IMR-90 (cell line): ENCODE data around the gene ANKRD63. TPM values are rescaled to one million over a fixed set of nuclear protein-coding genes. Genes with fewer than 3 reads are reported as not detected.

ENCODE experiments used
- ATAC-seq: fragments of 200-7000 bp; cut with Tn5 transposase; 2 replicates; pipeline ENCODE4 v1.9.1; 2020; ENCODE audit warnings: low read depth, mild to moderate bottlenecking, moderate library complexity
- BruUV-seq: library from RNA; stranded (reverse); fragments of 400-500 nt; replicated peaks from 2 replicates; lab custom pipeline; 2021; lab: Mats Ljungman, UMichigan
- CTCF ChIA-PET: fragments of 300-600 bp; formaldehyde crosslinking; extraction: SDS; loops from one replicate; lab custom pipeline; 2021; ENCODE audit warnings: antibody characterized with exemption; lab: Yijun Ruan, JAX
- POLR2A ChIA-PET: fragments of 300-600 bp; sonication (Branson Sonifier 250); formaldehyde crosslinking; loops from one replicate; lab custom pipeline; 2022; ENCODE audit warnings: antibody characterized with exemption; ENCODE audit not compliant: unreplicated experiment; lab: Charles Lee
- DNase-seq: peaks from one replicate; pipeline ENCODE4 v3.0.0; 2013
- H2AFZ ChIP-seq: replicated peaks from 2 replicates; pipeline ENCODE3; 2013; ENCODE audit warnings: low read length, mild to moderate bottlenecking; ENCODE audit not compliant: poor library complexity
- H2AK5ac ChIP-seq: 2 replicates; pipeline ENCODE4 v1.6.1; 2013; ENCODE audit warnings: low read depth, low read length, inconsistent platforms
- H2AK9ac ChIP-seq: replicated peaks from 2 replicates; pipeline ENCODE3; 2013; ENCODE audit warnings: mild to moderate bottlenecking, low read depth, low read length, moderate library complexity; ENCODE audit not compliant: poor library complexity
- H2BK120ac ChIP-seq: 2 replicates; pipeline ENCODE4 v1.6.1; 2013; ENCODE audit warnings: low read depth, low read length, inconsistent platforms
- H2BK15ac ChIP-seq: 3 replicates; pipeline ENCODE4 v1.6.1; 2013; ENCODE audit warnings: low read depth, low read length, inconsistent platforms
- H2BK20ac ChIP-seq: 2 replicates; pipeline ENCODE4 v1.6.1; 2013; ENCODE audit warnings: low read depth, mild to moderate bottlenecking, inconsistent platforms, low read length, moderate library complexity
- H2BK5ac ChIP-seq: 2 replicates; pipeline ENCODE4 v1.6.1; 2013; ENCODE audit warnings: mild to moderate bottlenecking, low read depth, low read length, inconsistent platforms; ENCODE audit not compliant: poor library complexity, severe bottlenecking
- H3K14ac ChIP-seq: replicated peaks from 2 replicates; pipeline ENCODE4 v1.6.1; 2013; ENCODE audit warnings: low read depth, low read length, inconsistent platforms
- H3K18ac ChIP-seq: 2 replicates; pipeline ENCODE4 v1.6.1; 2013; ENCODE audit warnings: low read depth, low read length, control low read depth
- H3K23ac ChIP-seq: 2 replicates; pipeline ENCODE4 v1.6.1; 2013; ENCODE audit warnings: low read depth, low read length, inconsistent platforms
- H3K27ac ChIP-seq: 2 replicates; pipeline ENCODE4 v1.5.1; 2013; ENCODE audit warnings: mild to moderate bottlenecking, control low read depth, low read length; ENCODE audit not compliant: insufficient read depth
- H3K27me3 ChIP-seq: 2 replicates; pipeline ENCODE4 v1.6.1; 2013; ENCODE audit warnings: low read length; ENCODE audit not compliant: control insufficient read depth, insufficient read depth
- H3K36me3 ChIP-seq: 2 replicates; pipeline ENCODE4 v1.6.1; 2013; ENCODE audit warnings: low read length, mixed read lengths; ENCODE audit not compliant: control insufficient read depth, insufficient read depth
- H3K4ac ChIP-seq: 2 replicates; pipeline ENCODE4 v1.6.1; 2013; ENCODE audit warnings: low read depth, low read length, inconsistent platforms
- H3K4me1 ChIP-seq: 2 replicates; pipeline ENCODE4 v1.6.1; 2013; ENCODE audit warnings: low read length, mixed read lengths; ENCODE audit not compliant: control insufficient read depth, insufficient read depth
- H3K4me2 ChIP-seq: 2 replicates; pipeline ENCODE4 v1.6.1; 2013; ENCODE audit warnings: low read depth, mild to moderate bottlenecking, control low read depth, low read length, moderate library complexity
- H3K4me3 ChIP-seq: 2 replicates; pipeline ENCODE4 v1.5.1; 2013; ENCODE audit warnings: low read depth, mild to moderate bottlenecking, control low read depth, low read length, moderate library complexity; ENCODE audit not compliant: insufficient read depth
- H3K56ac ChIP-seq: 2 replicates; pipeline ENCODE4 v1.6.1; 2013; ENCODE audit warnings: low read length, inconsistent platforms; ENCODE audit not compliant: insufficient read depth; ENCODE audit errors: extremely low read depth
- H3K79me1 ChIP-seq, 2 experiments: 2 replicates each; pipeline ENCODE4 v1.6.1; 2013; ENCODE audit warnings: low read length in 2 of 2, inconsistent platforms in 1 of 2, low read depth in 1 of 2
- H3K9ac ChIP-seq: 2 replicates; pipeline ENCODE4 v1.6.1; 2013; ENCODE audit warnings: low read depth, low read length, control low read depth
- H3K9me1 ChIP-seq: 2 replicates; pipeline ENCODE4 v1.6.1; 2013; ENCODE audit warnings: low read length, inconsistent platforms; ENCODE audit not compliant: insufficient read depth
- H3K9me3 ChIP-seq: 2 replicates; pipeline ENCODE4 v1.6.1; 2013; ENCODE audit warnings: low read length; ENCODE audit not compliant: control insufficient read depth, insufficient read depth
- H4K20me1 ChIP-seq: 2 replicates; pipeline ENCODE4 v1.6.1; 2013; ENCODE audit warnings: low read length, inconsistent platforms; ENCODE audit not compliant: insufficient read depth
- H4K5ac ChIP-seq: 2 replicates; pipeline ENCODE4 v1.6.1; 2013; ENCODE audit warnings: mild to moderate bottlenecking, low read depth, low read length, control low read depth
- H4K8ac ChIP-seq, 2 experiments: 2 replicates each; pipeline ENCODE4 v1.6.1; 2013; ENCODE audit warnings: low read depth in 2 of 2, low read length in 2 of 2, control low read depth in 1 of 2, inconsistent platforms in 1 of 2
- H4K91ac ChIP-seq: 2 replicates; pipeline ENCODE4 v1.6.1; 2013; ENCODE audit warnings: low read depth, low read length, inconsistent platforms; ENCODE audit not compliant: insufficient read depth
- BHLHE40 ChIP-seq: fragments of 150-350 bp; IDR thresholded peaks from 2 replicates; pipeline ENCODE4 v1.6.1; 2016; ENCODE audit warnings: mild to moderate bottlenecking, low read depth, low read length
- CEBPB ChIP-seq: IDR thresholded peaks from 2 replicates; pipeline ENCODE4 v1.6.1; 2012; ENCODE audit warnings: low read depth, low read length, improper control_type of control experiment
- CHD1 ChIP-seq: IDR thresholded peaks from 2 replicates; pipeline ENCODE4 v1.6.1; 2012; ENCODE audit warnings: low read depth, low read length, improper control_type of control experiment
- CTCF ChIP-seq: conservative IDR thresholded peaks from 2 replicates; pipeline ENCODE4 v1.5.1; 2012; ENCODE audit warnings: mild to moderate bottlenecking, low read depth, low read length, improper control_type of control experiment
- ELK1 ChIP-seq: fragments of 150-350 bp; IDR thresholded peaks from 2 replicates; pipeline ENCODE4 v1.6.1; 2016; ENCODE audit warnings: low read depth, mild to moderate bottlenecking, low read length, moderate library complexity, borderline replicate concordance
- FOS ChIP-seq: fragments of 150-350 bp; IDR thresholded peaks from 2 replicates; pipeline ENCODE4 v1.6.1; 2016; ENCODE audit warnings: low read depth, low read length
- MAFK ChIP-seq: IDR thresholded peaks from 2 replicates; pipeline ENCODE4 v1.6.1; 2012; ENCODE audit warnings: low read depth, low read length, improper control_type of control experiment
- MAZ ChIP-seq: IDR thresholded peaks from 2 replicates; pipeline ENCODE4 v1.6.1; 2012; ENCODE audit warnings: low read depth, mild to moderate bottlenecking, low read length, improper control_type of control experiment, moderate library complexity, borderline replicate concordance
- MXI1 ChIP-seq: IDR thresholded peaks from 2 replicates; pipeline ENCODE4 v1.6.1; 2012; ENCODE audit warnings: low read depth, mild to moderate bottlenecking, low read length, moderate library complexity, borderline replicate concordance
- NFE2L2 ChIP-seq: fragments of 150-350 bp; IDR thresholded peaks from 2 replicates; pipeline ENCODE4 v1.6.1; 2016; ENCODE audit warnings: low read depth, mild to moderate bottlenecking, low read length
- POLR2A ChIP-seq: IDR thresholded peaks from 2 replicates; pipeline ENCODE4 v1.6.1; 2012; ENCODE audit warnings: mild to moderate bottlenecking, low read depth, low read length
- RAD21 ChIP-seq: IDR thresholded peaks from 2 replicates; pipeline ENCODE4 v1.6.1; 2012; ENCODE audit warnings: low read length, improper control_type of control experiment
- RCOR1 ChIP-seq: IDR thresholded peaks from 2 replicates; pipeline ENCODE4 v1.6.1; 2012; ENCODE audit warnings: mild to moderate bottlenecking, low read length, improper control_type of control experiment; ENCODE audit not compliant: insufficient replicate concordance
- RFX5 ChIP-seq: IDR thresholded peaks from 2 replicates; pipeline ENCODE4 v1.8.0; 2012; ENCODE audit warnings: low read depth, mild to moderate bottlenecking, low read length, moderate library complexity
- SMC3 ChIP-seq: fragments of 150-350 bp; IDR thresholded peaks from 2 replicates; pipeline ENCODE4 v1.6.1; 2016; ENCODE audit warnings: low read depth, mild to moderate bottlenecking, antibody characterized with exemption, low read length, moderate library complexity
- USF2 ChIP-seq: fragments of 150-350 bp; IDR thresholded peaks from 2 replicates; pipeline ENCODE4 v1.6.1; 2017; ENCODE audit warnings: mild to moderate bottlenecking, antibody characterized with exemption, low read length, low read depth
- WGBS, 2 experiments: methylation state at CpG; one replicate each; pipeline versions ENCODE4 v1.1.5 to v1.1.7; 2013; ENCODE audit warnings: missing lambda C conversion rate in 2 of 2; ENCODE audit not compliant: insufficient read length in 1 of 2; ENCODE audit errors: extremely low coverage in 2 of 2; 5-methylcytosine and 5-hydroxymethylcytosine counted together
- dilution Hi-C: fragments of 300-500 bp; cut with HindIII; formaldehyde crosslinking; loops from one replicate; pipeline ENCODE4 v1.14.3; 2018; ENCODE audit warnings: low sequenced_read_pairs; ENCODE audit not compliant: unreplicated experiment
- in situ Hi-C: fragments of 300-500 bp; cut with MboI; formaldehyde crosslinking; loops from 3 replicates; pipeline ENCODE4 v1.14.3; 2019; ENCODE audit warnings: low sequenced_read_pairs, inconsistent platforms, mixed read lengths
- intact Hi-C: fragments of 100-400 bp; cut with micrococcal nuclease; formaldehyde crosslinking; loops from 2 replicates; pipeline ENCODE4 v1.10.0; 2022
- polyA plus RNA-seq, 3 experiments: library from polyadenylated mRNA; depleted of rRNA; stranded (reverse); fragments of >200 nt; gene quantifications; 2 replicates each; pipeline ENCODE4 v1.2.3, GENCODE V29; 2012; ENCODE audit warnings: low replicate concordance in 1 of 3
- total RNA-seq: library from RNA; depleted of rRNA; stranded (reverse); fragments of >200 nt; gene quantifications from 2 replicates; pipeline ENCODE4 v1.2.3, GENCODE V29; 2012

The ANKRD63 gene
- total and polyA plus RNA-seq, 2 of the 4 experiments (the other 2 are of a cell fraction), result not detected

GRCh38 chr15:40305281-40305680 is 22.4 kb upstream of the ANKRD63 start:
- intact Hi-C loops (no loop called here), in situ Hi-C loops (no loop called here), dilution Hi-C loops (no loop called here)
- Histone ChIP-seq H3K4me3 (no peak overlapping the region), H2BK120ac (no peak overlapping the region), H3K4ac (no peak overlapping the region), H3K14ac (no peak overlapping the region), H3K36me3 (no peaks in the 10 kb centered on the region), H3K27ac (no peak overlapping the region), H2AK9ac (no peak overlapping the region), H3K56ac (no peak overlapping the region), H4K8ac (no peak overlapping the region), H3K9me3 (peaks cover 4% of the 10 kb centered on the region), H3K23ac (no peak overlapping the region), H3K4me2 (no peak overlapping the region), H2BK15ac (no peak overlapping the region), H2BK5ac (no peak overlapping the region), H4K5ac (no peak overlapping the region), H3K18ac (no peak overlapping the region), H3K9me1 (no peaks in the 10 kb centered on the region), H4K20me1 (no peaks in the 10 kb centered on the region), H3K27me3 (peaks cover 56% of the 10 kb centered on the region), H2AFZ (no peak overlapping the region), H4K91ac (no peak overlapping the region), H3K4me1 (peaks cover 6% of the 10 kb centered on the region), H2AK5ac (no peak overlapping the region), H3K79me1 (no peaks in the 10 kb centered on the region), H3K9ac (no peak overlapping the region), H2BK20ac (no peak overlapping the region)
- WGBS, 2 experiments, result 60% methylated on average over 1 of the region's 4 CpGs; no CpG with 5 or more reads in 1 of the 2 experiments
- no TSS peak for BruUV-seq
- ChIA-PET CTCF (interaction anchor here (1.0 kb wide), 1 partner anchor 14 kb away, joined by 3 read pairs; no protein-coding TSS in a partner anchor), POLR2A (no interaction called here)
- ATAC-seq (no peak), DNase-seq (no peak)
- TF ChIP-seq RCOR1 (no peak), CEBPB (no peak), CHD1 (no peak), USF2 (no peak), BHLHE40 (no peak), SMC3 (no peak), CTCF (no peak), MAFK (no peak), RFX5 (no peak), POLR2A (no peak), RAD21 (no peak), MAZ (no peak), FOS (no peak), NFE2L2 (no peak), MXI1 (no peak), ELK1 (no peak)
